Neural progenitor cell (in vitro differentiated cells): ENCODE measurements around the gene SERPINB13. TPM values are rescaled to one million over a fixed set of nuclear protein-coding genes. Genes with fewer than 3 reads are reported as not detected.

Experiments
- DNase-seq: peaks from one replicate; pipeline ENCODE4 v3.0.0-alpha.2; 2016; ENCODE audit warnings: low spot score
- H2AFZ ChIP-seq: fragments of 200-600 bp; sonication (generic); replicated peaks from 2 replicates; pipeline ENCODE4 v1.6.1; 2016; ENCODE audit warnings: antibody characterized with exemption
- H3F3A ChIP-seq: fragments of 200-600 bp; sonication (generic); 2 replicates; pipeline ENCODE4 v1.6.1; 2016; ENCODE audit warnings: antibody characterized with exemption, low read depth
- H3K27ac ChIP-seq: fragments of 200-600 bp; sonication (generic); 2 replicates; pipeline ENCODE4 v1.5.1; 2016; ENCODE audit warnings: mild to moderate bottlenecking
- H3K27me3 ChIP-seq: fragments of 200-600 bp; sonication (generic); 2 replicates; pipeline ENCODE4 v1.6.1; 2016; ENCODE audit warnings: mild to moderate bottlenecking, moderate library complexity
- H3K36me3 ChIP-seq: fragments of 200-600 bp; sonication (generic); 2 replicates; pipeline ENCODE4 v1.5.1; 2016
- H3K4me1 ChIP-seq: fragments of 200-600 bp; sonication (generic); 2 replicates; pipeline ENCODE4 v1.6.1; 2016; ENCODE audit warnings: mixed run types
- H3K4me2 ChIP-seq: fragments of 200-600 bp; sonication (generic); 2 replicates; pipeline ENCODE4 v1.6.1; 2016
- H3K4me3 ChIP-seq: fragments of 200-600 bp; sonication (generic); 2 replicates; pipeline ENCODE4 v1.5.1; 2016
- H3K79me2 ChIP-seq: fragments of 200-600 bp; sonication (generic); 2 replicates; pipeline ENCODE4 v1.6.1; 2016; ENCODE audit warnings: low read depth
- H3K9ac ChIP-seq: fragments of 200-600 bp; sonication (generic); 2 replicates; pipeline ENCODE4 v1.6.1; 2016
- H3K9me3 ChIP-seq: fragments of 200-600 bp; sonication (generic); 2 replicates; pipeline ENCODE4 v1.5.1; 2016; ENCODE audit warnings: low read depth
- H4K20me1 ChIP-seq: fragments of 200-600 bp; sonication (generic); 2 replicates; pipeline ENCODE4 v1.6.1; 2016; ENCODE audit warnings: low read depth
- H3K27ac Mint-ChIP-seq: 3 replicates; pipeline ENCODE4 v1.8.0; 2021; ENCODE audit warnings: mixed read lengths
- H3K27me3 Mint-ChIP-seq: 2 replicates; pipeline ENCODE4 v1.8.0; 2022; ENCODE audit warnings: low read depth, mild to moderate bottlenecking, inconsistent platforms, moderate library complexity, mixed read lengths; ENCODE audit not compliant: insufficient read depth
- H3K36me3 Mint-ChIP-seq: 3 replicates; pipeline ENCODE4 v1.8.0; 2021; ENCODE audit warnings: mixed read lengths
- H3K4me1 Mint-ChIP-seq: 3 replicates; pipeline ENCODE4 v1.8.0; 2021; ENCODE audit warnings: mixed read lengths
- H3K4me3 Mint-ChIP-seq: 3 replicates; pipeline ENCODE4 v1.8.0; 2021; ENCODE audit warnings: mild to moderate bottlenecking, moderate library complexity, mixed read lengths
- H3K9me3 Mint-ChIP-seq: 3 replicates; pipeline ENCODE4 v1.8.0; 2020; ENCODE audit warnings: mixed read lengths
- EZH2 ChIP-seq: fragments of 200-600 bp; sonication (generic); IDR thresholded peaks from 2 replicates; pipeline ENCODE4 v1.6.1; 2017; ENCODE audit warnings: antibody characterized with exemption, mild to moderate bottlenecking, moderate library complexity
- EZH2phosphoT487 ChIP-seq: fragments of 200-600 bp; sonication (generic); IDR thresholded peaks from 2 replicates; pipeline ENCODE4 v1.6.1; 2017; ENCODE audit warnings: antibody characterized with exemption
- total RNA-seq: library from RNA; depleted of rRNA; stranded (reverse); fragments of >200 nt; gene quantifications from 2 replicates; pipeline ENCODE4 v1.2.3, GENCODE V29; 2015; ENCODE audit warnings: low replicate concordance
- TF ChIP-seq, protein P1 (sequence below): fragments of 200-600 bp; sonication (generic); IDR thresholded peaks from 2 replicates; pipeline ENCODE4 v1.5.1; 2017; ENCODE audit warnings: antibody characterized with exemption, mild to moderate bottlenecking

SERPINB13 gene
- total RNA-seq, 1 donor from 2014 or later = not detected

DNA sequence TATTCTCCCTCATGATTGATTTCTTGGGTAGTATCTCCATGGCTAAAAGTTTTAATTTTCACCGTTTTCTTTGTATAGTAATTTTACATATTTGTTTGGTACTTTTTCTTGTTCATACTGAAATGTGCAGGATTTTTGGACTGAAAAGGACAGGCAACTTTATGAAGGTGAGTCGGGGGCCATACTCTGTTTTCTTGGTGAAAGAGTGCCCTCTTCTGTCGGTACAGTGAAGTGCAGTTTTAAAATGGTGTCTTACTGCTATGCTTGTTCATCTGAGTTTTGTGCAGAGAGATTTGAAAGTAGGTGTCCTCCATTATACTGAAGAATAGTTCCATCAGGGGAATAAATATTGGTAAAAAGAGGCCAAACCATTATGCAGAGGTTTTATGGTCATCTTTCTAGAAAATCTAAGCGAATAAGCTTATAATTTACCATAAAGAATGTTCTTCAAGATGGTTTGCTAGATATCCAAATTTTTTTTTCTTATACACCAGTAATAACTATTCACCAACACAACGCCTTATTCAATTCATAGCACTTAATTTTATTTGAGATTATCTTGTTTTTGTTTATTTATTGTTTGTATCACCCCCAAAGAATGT, 8.7 kb upstream of the SERPINB13 start:
- DNase-seq = peak; percentile 55
- Histone ChIP-seq H2AFZ (peak overlapping the region; percentile 70), H3F3A (no peaks in the 10 kb centered on the region), H3K9me3 (no peaks in the 10 kb centered on the region), H3K27me3 (no peaks in the 10 kb centered on the region), H3K79me2 (no peaks in the 10 kb centered on the region), H3K9ac (no peak overlapping the region), H4K20me1 (no peaks in the 10 kb centered on the region), H3K36me3 (no peaks in the 10 kb centered on the region), H3K4me2 (no peak overlapping the region), H3K4me3 (no peak overlapping the region), H3K4me1 (no peaks in the 10 kb centered on the region), H3K27ac (no peak overlapping the region)
- H3K4me1 Mint-ChIP-seq = no peaks in the 10 kb centered on the region
- H3K27me3 Mint-ChIP-seq = no peaks in the 10 kb centered on the region
- H3K9me3 Mint-ChIP-seq = no peaks in the 10 kb centered on the region
- no peak overlapping the region for H3K4me3 Mint-ChIP-seq
- TF ChIP-seq, protein P1, sequence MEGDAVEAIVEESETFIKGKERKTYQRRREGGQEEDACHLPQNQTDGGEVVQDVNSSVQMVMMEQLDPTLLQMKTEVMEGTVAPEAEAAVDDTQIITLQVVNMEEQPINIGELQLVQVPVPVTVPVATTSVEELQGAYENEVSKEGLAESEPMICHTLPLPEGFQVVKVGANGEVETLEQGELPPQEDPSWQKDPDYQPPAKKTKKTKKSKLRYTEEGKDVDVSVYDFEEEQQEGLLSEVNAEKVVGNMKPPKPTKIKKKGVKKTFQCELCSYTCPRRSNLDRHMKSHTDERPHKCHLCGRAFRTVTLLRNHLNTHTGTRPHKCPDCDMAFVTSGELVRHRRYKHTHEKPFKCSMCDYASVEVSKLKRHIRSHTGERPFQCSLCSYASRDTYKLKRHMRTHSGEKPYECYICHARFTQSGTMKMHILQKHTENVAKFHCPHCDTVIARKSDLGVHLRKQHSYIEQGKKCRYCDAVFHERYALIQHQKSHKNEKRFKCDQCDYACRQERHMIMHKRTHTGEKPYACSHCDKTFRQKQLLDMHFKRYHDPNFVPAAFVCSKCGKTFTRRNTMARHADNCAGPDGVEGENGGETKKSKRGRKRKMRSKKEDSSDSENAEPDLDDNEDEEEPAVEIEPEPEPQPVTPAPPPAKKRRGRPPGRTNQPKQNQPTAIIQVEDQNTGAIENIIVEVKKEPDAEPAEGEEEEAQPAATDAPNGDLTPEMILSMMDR = peak; percentile 89
- no peak for TF ChIP-seq EZH2phosphoT487
- no peak overlapping the region for H3K27ac Mint-ChIP-seq
- H3K36me3 Mint-ChIP-seq = no peaks in the 10 kb centered on the region

DNA sequence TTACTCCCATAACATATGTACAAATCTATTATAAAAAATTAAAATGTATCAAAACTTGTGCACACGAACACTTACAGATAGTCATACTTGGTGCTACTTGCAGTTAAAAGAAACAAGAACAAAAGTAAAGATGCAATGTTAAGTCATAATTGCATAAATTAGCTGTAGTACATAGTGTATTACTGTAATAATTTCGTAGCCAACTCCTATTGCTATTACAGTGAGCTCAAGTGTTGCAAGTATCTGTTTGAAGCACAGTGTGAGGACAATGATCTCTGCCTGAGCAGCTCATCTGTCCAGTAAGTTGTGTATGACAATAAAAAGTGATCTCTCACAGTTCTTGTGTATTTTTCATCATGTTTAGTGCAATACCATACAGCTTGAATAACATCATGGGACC, 7.5 kb upstream of the SERPINB13 start:
- Histone ChIP-seq H3K4me2 (no peak overlapping the region), H3K9ac (no peak overlapping the region), H3K4me3 (no peak overlapping the region), H4K20me1 (no peaks in the 10 kb centered on the region), H3K27ac (no peak overlapping the region), H3K9me3 (no peaks in the 10 kb centered on the region), H3K79me2 (no peaks in the 10 kb centered on the region), H3F3A (no peaks in the 10 kb centered on the region), H3K27me3 (no peaks in the 10 kb centered on the region), H3K4me1 (no peaks in the 10 kb centered on the region), H3K36me3 (no peaks in the 10 kb centered on the region), H2AFZ (no peak overlapping the region)
- H3K4me3 Mint-ChIP-seq = no peak overlapping the region
- H3K27ac Mint-ChIP-seq = no peak overlapping the region
- no peaks in the 10 kb centered on the region for H3K27me3 Mint-ChIP-seq
- no peaks in the 10 kb centered on the region for H3K4me1 Mint-ChIP-seq
- no peaks in the 10 kb centered on the region for H3K36me3 Mint-ChIP-seq
- no peak for DNase-seq
- no peak for TF ChIP-seq EZH2phosphoT487
- TF ChIP-seq, protein P1 = no peak
- no peak for TF ChIP-seq EZH2
- no peaks in the 10 kb centered on the region for H3K9me3 Mint-ChIP-seq

DNA sequence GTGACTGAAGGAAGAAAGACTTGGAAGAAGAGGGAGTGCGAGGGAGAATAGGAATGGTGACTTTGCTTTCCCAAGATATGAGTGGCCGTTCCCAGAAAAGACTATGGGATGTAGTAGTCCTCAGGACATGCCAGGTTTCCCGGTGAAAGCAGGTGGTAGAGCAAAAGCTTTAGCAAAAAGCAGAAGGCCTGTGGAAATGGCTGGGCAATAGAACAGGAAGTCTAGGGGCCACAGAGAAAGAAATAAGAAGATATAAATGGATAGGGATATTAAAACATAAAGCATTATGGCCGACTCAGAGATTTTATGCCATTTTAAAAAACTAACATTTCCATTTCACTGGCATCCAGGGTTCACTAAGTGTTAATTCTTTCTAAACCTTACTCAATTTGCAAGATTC, 1.2 kb upstream of the SERPINB13 start:
- H3K4me2 ChIP-seq = no peak overlapping the region
- H3K27ac Mint-ChIP-seq = no peak overlapping the region
- H3K27me3 ChIP-seq = no peaks in the 10 kb centered on the region
- no peaks in the 10 kb centered on the region for H3K4me1 Mint-ChIP-seq
- no peaks in the 10 kb centered on the region for H3K9me3 Mint-ChIP-seq
- H2AFZ ChIP-seq = no peak overlapping the region
- no peaks in the 10 kb centered on the region for H3K36me3 Mint-ChIP-seq
- H3K9ac ChIP-seq = no peak overlapping the region
- no peaks in the 10 kb centered on the region for H3K79me2 ChIP-seq
- no peak for TF ChIP-seq EZH2phosphoT487
- TF ChIP-seq, protein P1 = no peak
- no peak for TF ChIP-seq EZH2
- H3K27ac ChIP-seq = no peak overlapping the region
- H4K20me1 ChIP-seq = no peaks in the 10 kb centered on the region
- H3K4me3 Mint-ChIP-seq = no peak overlapping the region
- H3K36me3 ChIP-seq = no peaks in the 10 kb centered on the region
- no peak overlapping the region for H3K4me3 ChIP-seq
- H3F3A ChIP-seq = no peaks in the 10 kb centered on the region
- no peaks in the 10 kb centered on the region for H3K4me1 ChIP-seq
- H3K27me3 Mint-ChIP-seq = no peaks in the 10 kb centered on the region
- no peaks in the 10 kb centered on the region for H3K9me3 ChIP-seq
- no peak for DNase-seq
